ENCODE measurements around the gene TMEM9. TPM values are rescaled to one million over a fixed set of nuclear protein-coding genes. Genes with fewer than 3 reads are reported as not detected.

The TMEM9 gene
- total RNA-seq, 3 donors from 2014 or later = 19.1 to 38.9 (median 24.1) TPM

- DNase-seq (no peak), ATAC-seq (no peak)
- Histone ChIP-seq H3K4me3 (no peak overlapping the region), H3K4me1 (ENCODE audit: low read depth) (no peaks in the 10 kb centered on the region), H3K9me3 (no peaks in the 10 kb centered on the region), H3K36me3 (ENCODE audit: low read depth) (no peaks in the 10 kb centered on the region)
- no peak for TF ChIP-seq CTCF (IDR thresholded peaks at IDR 0.05)
- intact Hi-C loops (cut with DNase I, micrococcal nuclease) = no loop called here
Measured at GRCh38 chr1:201094832-201095231, 59.4 kb downstream of the TMEM9 start.

DNA sequence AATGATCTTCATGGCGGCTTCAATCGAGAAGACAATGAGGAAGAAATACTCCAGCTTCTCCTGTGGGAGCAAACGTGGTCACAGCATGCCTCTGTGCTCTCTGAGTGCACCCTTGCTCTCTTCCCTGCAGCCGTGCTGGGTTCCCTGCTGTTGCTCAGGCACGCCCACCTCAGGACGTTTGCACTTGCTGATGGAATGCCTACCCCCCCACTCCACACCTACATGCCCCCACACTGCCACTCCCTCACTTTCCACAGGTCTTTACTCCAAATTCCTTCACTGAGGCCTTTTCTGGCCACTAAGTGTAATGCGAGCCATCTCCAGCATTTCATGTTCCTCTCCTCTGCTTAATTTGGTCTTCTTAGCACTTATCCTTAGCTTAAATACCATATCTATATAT lies 60.3 kb downstream of the TMEM9 start:
- DNase-seq (no peak), ATAC-seq (no peak)
- H3K9me3 ChIP-seq = no peaks in the 10 kb centered on the region
- TF ChIP-seq CTCF (IDR thresholded peaks at IDR 0.05) = no peak
- no peaks in the 10 kb centered on the region for H3K36me3 ChIP-seq (ENCODE audit: low read depth)
- intact Hi-C loops (cut with DNase I, micrococcal nuclease) = no loop called here
- H3K4me1 ChIP-seq (ENCODE audit: low read depth) = no peaks in the 10 kb centered on the region
- H3K4me3 ChIP-seq = no peak overlapping the region

- H3K4me1 ChIP-seq (ENCODE audit: low read depth) = no peaks in the 10 kb centered on the region
- ATAC-seq = no peak
- H3K36me3 ChIP-seq (ENCODE audit: low read depth) = no peaks in the 10 kb centered on the region
- intact Hi-C loops (cut with DNase I, micrococcal nuclease) = no loop called here
- no peak overlapping the region for H3K4me3 ChIP-seq
- no peak for DNase-seq
- H3K9me3 ChIP-seq = no peaks in the 10 kb centered on the region
- TF ChIP-seq CTCF (IDR thresholded peaks at IDR 0.05) = no peak
Measured at GRCh38 chr1:201093561-201093960, 60.7 kb downstream of the TMEM9 start.

DNA sequence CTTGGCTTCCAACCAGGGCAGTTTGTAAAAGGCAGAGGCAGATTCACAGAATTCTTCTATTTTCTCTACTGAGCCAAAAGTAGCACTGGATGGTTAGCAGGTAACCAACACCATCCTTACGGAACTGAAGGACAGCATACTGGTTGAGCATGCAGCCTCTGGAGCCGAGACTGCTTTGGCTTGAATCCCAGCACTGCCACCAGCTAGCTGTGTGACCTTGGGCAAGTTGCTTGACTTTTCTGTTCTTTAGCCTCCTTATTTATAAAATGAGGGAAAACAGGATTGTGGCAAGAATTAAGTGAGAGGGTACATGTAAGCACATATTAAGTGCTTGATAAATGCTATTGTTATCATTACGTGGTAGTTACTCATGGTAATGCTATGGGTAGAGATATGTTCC lies 61.5 kb downstream of the TMEM9 start:
- no peak overlapping the region for H3K4me3 ChIP-seq
- no peaks in the 10 kb centered on the region for H3K36me3 ChIP-seq (ENCODE audit: low read depth)
- H3K9me3 ChIP-seq = no peaks in the 10 kb centered on the region
- no peak for TF ChIP-seq CTCF (IDR thresholded peaks at IDR 0.05)
- ATAC-seq = no peak
- intact Hi-C loops (cut with DNase I, micrococcal nuclease) = no loop called here
- H3K4me1 ChIP-seq (ENCODE audit: low read depth) = no peaks in the 10 kb centered on the region
- DNase-seq = no peak

- no peaks in the 10 kb centered on the region for H3K4me1 ChIP-seq (ENCODE audit: low read depth)
- no peak for TF ChIP-seq CTCF (IDR thresholded peaks at IDR 0.05)
- no peaks in the 10 kb centered on the region for H3K9me3 ChIP-seq
- no peak for DNase-seq
- no peaks in the 10 kb centered on the region for H3K36me3 ChIP-seq (ENCODE audit: low read depth)
- intact Hi-C loops (cut with DNase I, micrococcal nuclease) = no loop called here
- ATAC-seq = no peak
- no peak overlapping the region for H3K4me3 ChIP-seq
Measured at GRCh38 chr1:201091256-201091655, 63.0 kb downstream of the TMEM9 start.

GRCh38 chr1:201090541-201090940 lies 63.7 kb downstream of the TMEM9 start:
- no peaks in the 10 kb centered on the region for H3K36me3 ChIP-seq (ENCODE audit: low read depth)
- TF ChIP-seq CTCF (IDR thresholded peaks at IDR 0.05) = no peak
- intact Hi-C loops (cut with DNase I, micrococcal nuclease) = no loop called here
- H3K4me3 ChIP-seq = no peak overlapping the region
- no peaks in the 10 kb centered on the region for H3K9me3 ChIP-seq
- DNase-seq (no peak), ATAC-seq (no peak)
- no peaks in the 10 kb centered on the region for H3K4me1 ChIP-seq (ENCODE audit: low read depth)
